Esophagus muscularis mucosa (tissue), 4 donors: ENCODE data around the gene DEFB132. TPM values are rescaled to one million over a fixed set of nuclear protein-coding genes. Genes with fewer than 3 reads are reported as not detected.

Experiments used
- DNase-seq: peaks from one replicate; pipeline ENCODE4 v3.0.0-alpha.2; 2017; ENCODE audit errors: extremely low spot score
- H3K27ac ChIP-seq, 4 donors: fragments of 200-600 bp; sonication (generic); replicated peaks in 1 of 4; 1 replicate in 3 of 4; 2 replicates in 1 of 4; pipeline ENCODE4 v1.5.1; 2016 to 2019; ENCODE audit warnings: mild to moderate bottlenecking in 1 of 4
- H3K27me3 ChIP-seq, 4 donors: fragments of 200-600 bp; sonication (generic); one replicate each; pipeline versions ENCODE4 v1.5.1 to v1.6.0; 2016 to 2019
- H3K36me3 ChIP-seq, 4 donors: fragments of 200-600 bp; sonication (generic); one replicate each; pipeline ENCODE4 v1.5.1; 2016 to 2019
- H3K4me1 ChIP-seq, 4 donors: fragments of 200-600 bp; sonication (generic); one replicate each; pipeline ENCODE4 v1.5.1; 2016 to 2019
- H3K4me3 ChIP-seq, 4 donors: fragments of 200-600 bp; sonication (generic); 1 replicate in 2 of 4; 2 replicates in 2 of 4; pipeline ENCODE4 v1.5.1; 2016 to 2019; ENCODE audit warnings: mild to moderate bottlenecking in 4 of 4, moderate library complexity in 1 of 4
- H3K9me3 ChIP-seq, 4 donors: fragments of 200-600 bp; sonication (generic); 1 replicate in 3 of 4; 2 replicates in 1 of 4; pipeline ENCODE4 v1.5.1; 2016 to 2019
- CTCF ChIP-seq, 3 experiments: fragments of 200-600 bp in 2 of 3; fragments of 450-650 bp in 1 of 3; sonication (generic) in 2 of 3; IDR thresholded peaks; one replicate each; pipeline ENCODE4 v1.5.1; 2017 to 2019; ENCODE audit warnings: antibody characterized with exemption in 3 of 3, mild to moderate bottlenecking in 2 of 3, moderate library complexity in 1 of 3
- EP300 ChIP-seq: sonication (generic); formaldehyde crosslinking; IDR thresholded peaks from one replicate; pipeline ENCODE4 v1.6.1; 2017; ENCODE audit warnings: antibody characterized with exemption
- POLR2A ChIP-seq: fragments of 450-650 bp; IDR thresholded peaks from one replicate; pipeline ENCODE4 v1.6.1; 2017; ENCODE audit warnings: antibody characterized with exemption, moderate library complexity, mild to moderate bottlenecking, low read depth
- POLR2AphosphoS5 ChIP-seq, 2 donors: sonication (generic); formaldehyde crosslinking; IDR thresholded peaks; one replicate each; pipeline ENCODE4 v1.6.1; 2017; ENCODE audit warnings: antibody characterized with exemption in 2 of 2
- WGBS: methylation state at CpG from one replicate; pipeline ENCODE4 v1.1.5; 2018; 5-methylcytosine and 5-hydroxymethylcytosine counted together
- intact Hi-C: fragments of 100-400 bp; cut with DNase I; formaldehyde crosslinking; loops from one replicate; pipeline ENCODE4 v1.15.1; 2023
- total RNA-seq, 4 donors: library from RNA; depleted of rRNA; stranded (reverse); fragments of >200 nt; gene quantifications; one replicate each; pipeline versions ENCODE4 v1.1.0 to v1.2.1, GENCODE V29; 2016

Gene DEFB132
- total RNA-seq, 4 donors from 2014 or later, result not detected

GRCh38 chr20:275791-276190 lies 18.3 kb downstream of the DEFB132 start:
- Histone ChIP-seq H3K27ac (no peak overlapping the region), H3K36me3 (peaks cover 8 to 47% (median 38%) of the 10 kb centered on the region in 4 donors), H3K27me3 (no peaks in the 10 kb centered on the region), H3K4me1 (no peaks in the 10 kb centered on the region), H3K9me3 (no peaks in the 10 kb centered on the region), H3K4me3 (no peak overlapping the region)
- no peak for DNase-seq
- no peak for TF ChIP-seq CTCF (IDR thresholded peaks at IDR 0.05)
- no peak for TF ChIP-seq EP300
- no peak for TF ChIP-seq POLR2A
- TF ChIP-seq POLR2AphosphoS5 (IDR thresholded peaks at IDR 0.05), result no peak
- WGBS, result 91% methylated on average over 7 of the region's 7 CpGs
- intact Hi-C loops, result no loop called here

GRCh38 chr20:276620-277495 lies 19.3 kb downstream of the DEFB132 start:
- Histone ChIP-seq H3K27me3 (no peaks in the 10 kb centered on the region), H3K4me3 (no peak overlapping the region), H3K4me1 (no peaks in the 10 kb centered on the region), H3K9me3 (no peaks in the 10 kb centered on the region), H3K27ac (no peak overlapping the region), H3K36me3 (peaks cover 8 to 58% (median 47%) of the 10 kb centered on the region in 4 donors)
- DNase-seq, result no peak
- 95% methylated on average over 12 of the region's 12 CpGs for WGBS
- intact Hi-C loops, result no loop called here
- TF ChIP-seq CTCF (IDR thresholded peaks at IDR 0.05) (no peak), POLR2AphosphoS5 (IDR thresholded peaks at IDR 0.05) (no peak), EP300 (no peak), POLR2A (no peak)

DNA sequence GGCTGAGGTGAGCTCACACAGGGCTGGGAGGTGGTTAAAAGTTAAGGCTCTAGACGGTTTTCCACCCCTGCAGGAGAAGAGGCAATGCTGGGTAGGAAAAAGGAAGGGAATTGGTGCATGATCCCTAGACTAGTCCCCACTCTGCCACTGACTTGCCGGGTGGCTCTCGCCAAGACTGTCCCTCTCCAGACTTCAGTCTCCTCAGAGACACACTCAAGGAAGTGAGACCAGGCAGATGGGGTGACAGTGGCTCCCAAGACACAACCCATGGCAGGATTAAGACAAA lies 19.9 kb downstream of the DEFB132 start:
- no peak overlapping the region for H3K4me3 ChIP-seq
- no peaks in the 10 kb centered on the region for H3K9me3 ChIP-seq
- no peaks in the 10 kb centered on the region for H3K27me3 ChIP-seq
- H3K27ac ChIP-seq, result no peak overlapping the region
- intact Hi-C loops, result no loop called here
- no peak for TF ChIP-seq EP300
- TF ChIP-seq CTCF (IDR thresholded peaks at IDR 0.05), result no peak
- no peak for TF ChIP-seq POLR2A
- no peak for TF ChIP-seq POLR2AphosphoS5 (IDR thresholded peaks at IDR 0.05)
- no peak for DNase-seq
- 89% methylated on average over 3 of the region's 3 CpGs for WGBS
- H3K4me1 ChIP-seq, result no peaks in the 10 kb centered on the region
- H3K36me3 ChIP-seq, result peaks cover 8 to 58% (median 48%) of the 10 kb centered on the region in 4 donors

GRCh38 chr20:278181-278580 lies 20.7 kb downstream of the DEFB132 start:
- Histone ChIP-seq H3K27me3 (no peaks in the 10 kb centered on the region), H3K9me3 (no peaks in the 10 kb centered on the region), H3K4me3 (no peak overlapping the region), H3K4me1 (no peaks in the 10 kb centered on the region), H3K36me3 (peaks cover 8 to 59% (median 48%) of the 10 kb centered on the region in 4 donors), H3K27ac (no peak overlapping the region)
- TF ChIP-seq POLR2AphosphoS5 (IDR thresholded peaks at IDR 0.05) (no peak), CTCF (IDR thresholded peaks at IDR 0.05) (no peak)
- DNase-seq, result no peak
- intact Hi-C loops, result no loop called here
- 93% methylated on average over 4 of the region's 5 CpGs for WGBS
